ENCODE measurements around the gene PCGF3.

Gene PCGF3

DNA sequence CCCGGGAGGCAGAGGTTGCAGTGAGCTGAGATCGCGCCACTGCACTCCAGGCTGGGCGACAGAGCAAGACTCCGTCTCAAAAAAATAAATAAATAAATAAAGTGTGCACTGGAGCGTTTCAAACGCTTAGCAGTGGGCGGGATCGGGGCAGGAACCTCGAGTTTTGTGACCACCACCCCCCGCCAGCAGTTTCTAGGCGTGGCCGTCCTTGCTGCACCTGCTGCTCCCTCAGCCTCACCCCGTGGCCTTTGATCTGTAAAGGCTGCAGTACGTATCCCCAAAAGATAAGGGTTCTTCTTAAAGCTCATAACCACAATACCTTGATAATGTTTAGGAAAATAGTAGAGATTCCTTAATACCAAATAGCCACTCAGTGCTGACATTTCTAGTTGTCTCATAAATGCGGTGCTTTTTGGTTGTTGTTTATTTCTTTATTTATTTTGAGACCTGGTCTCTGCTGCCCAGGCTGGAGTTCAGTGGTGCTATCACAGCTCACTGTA lies 33.2 kb downstream of the PCGF3 start:
- no peak overlapping the region for H3K9ac ChIP-seq (ENCODE audit: insufficient read length, low read depth)
- no peaks in the 10 kb centered on the region for H3K27me3 ChIP-seq (ENCODE audit: insufficient read depth, insufficient read length)
- TF ChIP-seq SUZ12 (IDR thresholded peaks at IDR 0.05; ENCODE audit: extremely low read depth, insufficient read depth, insufficient read length) = no peak
- no peak for TF ChIP-seq YY1 (IDR thresholded peaks at IDR 0.05; ENCODE audit: insufficient read depth, insufficient read length)
- TF ChIP-seq ZNF274 (IDR thresholded peaks at IDR 0.05; ENCODE audit: low read depth, low read length) = no peak
- no peak for DNase-seq (ENCODE audit: low read depth, low spot score)
- H3K36me3 ChIP-seq (ENCODE audit: insufficient read depth, insufficient read length, low read length) = peaks cover 85% of the 10 kb centered on the region
- no peak overlapping the region for H3K4me3 ChIP-seq (ENCODE audit: insufficient read length, low read depth)
- no peaks in the 10 kb centered on the region for H3K4me1 ChIP-seq (ENCODE audit: insufficient read depth, insufficient read length)
- no peaks in the 10 kb centered on the region for H3K9me3 ChIP-seq (ENCODE audit: insufficient read depth, low read length)

DNA sequence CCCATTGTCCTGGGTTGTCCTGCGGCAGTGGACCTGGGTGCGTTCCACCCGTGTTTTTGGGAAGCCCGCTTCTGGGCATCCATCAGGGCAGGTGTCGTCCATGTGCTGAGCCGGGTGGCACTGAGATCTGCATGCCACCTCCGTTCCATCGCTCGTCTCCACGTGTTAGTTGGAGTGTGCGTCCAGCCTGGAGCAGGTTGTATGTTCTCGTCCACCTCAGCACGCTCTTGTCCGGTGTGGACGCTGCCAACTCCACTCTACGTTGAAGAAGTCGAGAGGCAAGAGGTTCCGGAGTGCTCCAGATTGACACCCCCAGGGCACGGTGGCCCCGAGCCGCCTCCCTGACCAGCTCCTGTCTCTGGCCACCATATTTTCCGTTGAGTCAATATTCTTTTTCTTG lies 33.9 kb downstream of the PCGF3 start:
- H3K4me3 ChIP-seq (ENCODE audit: insufficient read length, low read depth) = no peak overlapping the region
- no peaks in the 10 kb centered on the region for H3K9me3 ChIP-seq (ENCODE audit: insufficient read depth, low read length)
- no peak for DNase-seq (ENCODE audit: low read depth, low spot score)
- no peak overlapping the region for H3K9ac ChIP-seq (ENCODE audit: insufficient read length, low read depth)
- H3K27me3 ChIP-seq (ENCODE audit: insufficient read depth, insufficient read length) = no peaks in the 10 kb centered on the region
- H3K36me3 ChIP-seq (ENCODE audit: insufficient read depth, insufficient read length, low read length) = peaks cover 83% of the 10 kb centered on the region
- TF ChIP-seq YY1 (IDR thresholded peaks at IDR 0.05; ENCODE audit: insufficient read depth, insufficient read length) = no peak
- TF ChIP-seq SUZ12 (IDR thresholded peaks at IDR 0.05; ENCODE audit: extremely low read depth, insufficient read depth, insufficient read length) = no peak
- no peak for TF ChIP-seq ZNF274 (IDR thresholded peaks at IDR 0.05; ENCODE audit: low read depth, low read length)
- no peaks in the 10 kb centered on the region for H3K4me1 ChIP-seq (ENCODE audit: insufficient read depth, insufficient read length)

DNA sequence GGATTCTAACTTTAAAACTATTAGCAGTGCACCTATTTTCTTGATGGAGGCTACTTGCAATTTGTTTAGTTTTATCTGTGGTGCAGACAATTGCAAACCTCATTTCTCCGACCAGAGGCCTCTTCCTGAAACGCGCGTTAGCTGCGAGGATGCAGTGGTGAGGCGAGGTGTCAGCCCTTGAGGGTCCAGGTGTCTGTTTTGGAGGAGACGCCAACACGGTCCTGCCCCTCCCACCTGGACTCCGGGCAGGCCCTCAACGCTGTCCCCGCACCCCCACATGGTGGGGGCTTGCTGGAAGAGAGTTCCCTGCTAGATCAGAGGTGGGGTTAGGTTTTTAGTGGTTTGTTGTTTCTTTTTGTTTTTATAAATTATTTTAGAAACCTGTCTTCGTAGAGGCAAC lies 34.4 kb downstream of the PCGF3 start:
- H3K9ac ChIP-seq (ENCODE audit: insufficient read length, low read depth) = no peak overlapping the region
- peaks cover 78% of the 10 kb centered on the region for H3K36me3 ChIP-seq (ENCODE audit: insufficient read depth, insufficient read length, low read length)

DNA sequence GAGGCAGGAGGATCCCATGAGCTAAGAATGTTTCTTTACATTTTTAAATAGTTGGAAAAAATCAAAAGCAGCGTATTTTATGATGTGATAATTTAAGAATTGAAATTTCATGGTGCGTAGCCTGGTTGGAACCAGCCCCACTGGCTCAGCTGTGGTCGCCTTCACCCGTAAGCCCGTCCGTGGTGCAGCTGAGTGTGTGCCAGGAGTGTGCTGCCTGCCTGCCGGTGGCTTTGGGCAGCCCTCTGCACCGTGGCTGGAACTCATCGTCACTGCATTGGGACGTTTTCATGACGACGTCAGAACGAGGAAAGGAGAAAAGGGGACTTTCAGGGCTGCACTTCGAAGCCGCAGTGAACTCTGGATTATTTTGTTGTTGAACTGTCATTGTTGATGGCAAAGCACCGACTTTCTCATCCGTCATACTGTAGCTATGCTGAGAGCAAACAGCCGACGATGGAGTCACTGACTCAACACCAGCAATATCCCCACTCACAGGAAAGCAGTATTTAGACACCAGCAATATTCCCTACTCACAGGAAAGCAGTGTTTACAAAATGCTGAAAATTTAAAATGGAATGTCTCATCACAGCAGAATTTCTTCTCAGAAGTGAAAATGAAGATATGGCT lies 35.1 kb downstream of the PCGF3 start:
- no peak for TF ChIP-seq ZNF274 (IDR thresholded peaks at IDR 0.05; ENCODE audit: low read depth, low read length)
- TF ChIP-seq SUZ12 (IDR thresholded peaks at IDR 0.05; ENCODE audit: extremely low read depth, insufficient read depth, insufficient read length) = no peak
- no peak for TF ChIP-seq YY1 (IDR thresholded peaks at IDR 0.05; ENCODE audit: insufficient read depth, insufficient read length)
- Histone ChIP-seq H3K36me3 (ENCODE audit: insufficient read depth, insufficient read length, low read length) (peaks cover 72% of the 10 kb centered on the region), H3K27me3 (ENCODE audit: insufficient read depth, insufficient read length) (no peaks in the 10 kb centered on the region), H3K9ac (ENCODE audit: insufficient read length, low read depth) (no peak overlapping the region), H3K9me3 (ENCODE audit: insufficient read depth, low read length) (no peaks in the 10 kb centered on the region), H3K4me3 (ENCODE audit: insufficient read length, low read depth) (no peak overlapping the region), H3K4me1 (ENCODE audit: insufficient read depth, insufficient read length) (no peaks in the 10 kb centered on the region)
- no peak for DNase-seq (ENCODE audit: low read depth, low spot score)

More for the DNA sequence above, 34.4 kb downstream of the PCGF3 start:
- no peak for DNase-seq (ENCODE audit: low read depth, low spot score)
- H3K27me3 ChIP-seq (ENCODE audit: insufficient read depth, insufficient read length) = no peaks in the 10 kb centered on the region
- H3K9me3 ChIP-seq (ENCODE audit: insufficient read depth, low read length) = no peaks in the 10 kb centered on the region
- H3K4me1 ChIP-seq (ENCODE audit: insufficient read depth, insufficient read length) = no peaks in the 10 kb centered on the region
- no peak overlapping the region for H3K4me3 ChIP-seq (ENCODE audit: insufficient read length, low read depth)
- TF ChIP-seq SUZ12 (IDR thresholded peaks at IDR 0.05; ENCODE audit: extremely low read depth, insufficient read depth, insufficient read length) (no peak), YY1 (IDR thresholded peaks at IDR 0.05; ENCODE audit: insufficient read depth, insufficient read length) (no peak), ZNF274 (IDR thresholded peaks at IDR 0.05; ENCODE audit: low read depth, low read length) (no peak)

DNA sequence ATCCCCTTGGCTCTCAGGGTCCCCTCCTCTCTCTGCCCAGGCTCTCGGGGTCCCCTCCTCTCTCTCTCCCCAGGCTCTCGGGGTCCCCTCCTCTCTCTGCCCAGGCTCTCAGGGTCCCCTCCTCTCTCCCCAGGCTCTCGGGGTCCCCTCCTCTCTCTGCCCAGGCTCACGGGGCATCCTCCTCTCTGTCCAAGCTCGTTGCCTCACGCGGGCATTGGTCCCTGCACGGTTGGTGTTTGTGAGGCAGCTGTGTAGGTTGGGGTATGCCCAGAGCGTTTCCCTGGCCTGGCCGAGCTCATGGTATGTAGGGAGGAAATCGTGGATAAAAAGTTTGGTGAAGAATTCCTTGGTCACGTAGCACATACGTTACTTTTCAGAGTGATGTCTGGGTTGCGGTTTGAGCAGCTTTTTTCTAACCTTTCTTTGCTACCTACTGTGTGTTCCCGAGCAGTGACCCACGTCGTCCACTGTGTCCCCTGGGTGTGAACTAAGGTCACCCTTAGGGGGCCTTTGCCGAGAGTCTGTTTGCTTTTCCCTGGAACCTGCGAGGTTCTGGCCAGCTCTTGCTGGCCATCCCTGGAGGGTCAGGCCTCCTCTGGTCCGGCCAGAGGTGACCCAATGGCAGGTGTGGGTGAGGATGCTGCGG lies 36.6 kb downstream of the PCGF3 start:
- H3K9ac ChIP-seq (ENCODE audit: insufficient read length, low read depth) = no peak overlapping the region
- no peaks in the 10 kb centered on the region for H3K9me3 ChIP-seq (ENCODE audit: insufficient read depth, low read length)
- H3K4me1 ChIP-seq (ENCODE audit: insufficient read depth, insufficient read length) = no peaks in the 10 kb centered on the region
- H3K27me3 ChIP-seq (ENCODE audit: insufficient read depth, insufficient read length) = no peaks in the 10 kb centered on the region
- no peak for DNase-seq (ENCODE audit: low read depth, low spot score)
- no peak overlapping the region for H3K4me3 ChIP-seq (ENCODE audit: insufficient read length, low read depth)
- peaks cover 65% of the 10 kb centered on the region for H3K36me3 ChIP-seq (ENCODE audit: insufficient read depth, insufficient read length, low read length)
- TF ChIP-seq SUZ12 (IDR thresholded peaks at IDR 0.05; ENCODE audit: extremely low read depth, insufficient read depth, insufficient read length) = no peak
- no peak for TF ChIP-seq YY1 (IDR thresholded peaks at IDR 0.05; ENCODE audit: insufficient read depth, insufficient read length)
- TF ChIP-seq ZNF274 (IDR thresholded peaks at IDR 0.05; ENCODE audit: low read depth, low read length) = no peak

DNA sequence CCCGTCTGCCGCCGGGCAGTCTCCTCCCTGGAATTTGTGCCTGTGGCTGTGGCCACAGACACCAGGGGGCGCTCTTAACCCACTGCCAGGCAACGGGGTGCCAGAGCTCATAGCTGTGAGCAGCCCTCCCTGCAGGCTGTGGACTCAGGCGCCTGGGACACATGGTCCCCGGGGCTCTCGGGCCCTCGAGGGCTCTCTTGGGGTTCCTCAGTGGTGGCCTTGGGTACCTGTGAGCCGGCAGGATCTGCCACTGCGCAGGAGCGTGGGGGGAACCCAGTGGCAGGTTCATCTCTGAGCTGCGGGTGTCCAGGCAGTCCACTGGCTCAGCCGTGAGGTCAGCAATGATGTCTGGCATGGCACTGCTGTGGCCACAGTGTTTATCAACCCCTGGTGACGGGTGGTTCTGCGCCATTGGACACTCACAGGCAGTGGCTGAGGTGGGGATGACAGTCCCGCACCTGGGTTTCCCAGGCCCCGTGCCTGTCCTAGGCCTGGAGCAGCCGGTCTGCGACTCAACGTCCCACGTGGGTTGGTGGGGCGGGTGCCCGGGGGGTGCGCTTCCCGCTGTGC lies 37.2 kb downstream of the PCGF3 start:
- no peak for TF ChIP-seq ZNF274 (IDR thresholded peaks at IDR 0.05; ENCODE audit: low read depth, low read length)
- TF ChIP-seq YY1 (IDR thresholded peaks at IDR 0.05; ENCODE audit: insufficient read depth, insufficient read length) = no peak
- TF ChIP-seq SUZ12 (IDR thresholded peaks at IDR 0.05; ENCODE audit: extremely low read depth, insufficient read depth, insufficient read length) = no peak
- Histone ChIP-seq H3K4me1 (ENCODE audit: insufficient read depth, insufficient read length) (no peaks in the 10 kb centered on the region), H3K9ac (ENCODE audit: insufficient read length, low read depth) (no peak overlapping the region), H3K9me3 (ENCODE audit: insufficient read depth, low read length) (no peaks in the 10 kb centered on the region), H3K4me3 (ENCODE audit: insufficient read length, low read depth) (no peak overlapping the region), H3K36me3 (ENCODE audit: insufficient read depth, insufficient read length, low read length) (peaks cover 63% of the 10 kb centered on the region), H3K27me3 (ENCODE audit: insufficient read depth, insufficient read length) (no peaks in the 10 kb centered on the region)
- peak; percentile 33 for DNase-seq (ENCODE audit: low read depth, low spot score)
